NCI-H2081 treated with DMSO at 0.1 percent for 48 hours (cell line): ENCODE measurements around the gene BIRC7.
"Not testable (repeated sequence)": the region's sequence is repeated elsewhere in the genome, so short reads cannot be mapped to it uniquely, and the experiment has no call there.

Experiments
- DNase-seq: peaks from one replicate; lab custom pipeline; 2025; lab: John Stamatoyannopoulos, UW

BIRC7 gene

DNA sequence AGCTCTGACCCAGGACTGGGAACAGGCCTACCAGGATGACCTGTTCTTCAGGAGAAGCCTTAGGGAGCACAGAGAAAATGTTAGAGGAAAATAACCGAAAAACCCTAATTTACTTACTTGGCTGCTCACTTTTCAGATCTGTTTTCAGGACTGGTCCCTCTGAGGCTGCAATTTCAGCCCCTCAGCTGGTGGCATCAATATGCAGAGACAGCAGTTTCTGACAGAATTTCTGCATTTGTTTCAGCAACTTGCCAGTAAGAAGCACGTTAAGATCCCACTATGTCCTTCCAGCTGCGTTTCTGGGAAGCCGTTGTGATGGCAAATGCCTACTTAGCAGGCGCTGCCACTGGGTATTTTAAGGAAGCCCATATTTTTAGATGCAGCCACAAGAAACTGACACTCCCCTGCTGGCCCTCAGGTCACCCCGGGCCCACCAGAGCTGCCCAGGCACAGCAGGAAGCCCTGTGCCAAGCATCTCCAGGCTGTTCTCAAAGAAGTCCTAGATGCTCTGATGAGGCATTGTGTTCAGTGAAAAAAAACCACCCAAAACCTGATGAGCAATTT, 27.3 kb upstream of the BIRC7 start:
- no peak for DNase-seq

DNA sequence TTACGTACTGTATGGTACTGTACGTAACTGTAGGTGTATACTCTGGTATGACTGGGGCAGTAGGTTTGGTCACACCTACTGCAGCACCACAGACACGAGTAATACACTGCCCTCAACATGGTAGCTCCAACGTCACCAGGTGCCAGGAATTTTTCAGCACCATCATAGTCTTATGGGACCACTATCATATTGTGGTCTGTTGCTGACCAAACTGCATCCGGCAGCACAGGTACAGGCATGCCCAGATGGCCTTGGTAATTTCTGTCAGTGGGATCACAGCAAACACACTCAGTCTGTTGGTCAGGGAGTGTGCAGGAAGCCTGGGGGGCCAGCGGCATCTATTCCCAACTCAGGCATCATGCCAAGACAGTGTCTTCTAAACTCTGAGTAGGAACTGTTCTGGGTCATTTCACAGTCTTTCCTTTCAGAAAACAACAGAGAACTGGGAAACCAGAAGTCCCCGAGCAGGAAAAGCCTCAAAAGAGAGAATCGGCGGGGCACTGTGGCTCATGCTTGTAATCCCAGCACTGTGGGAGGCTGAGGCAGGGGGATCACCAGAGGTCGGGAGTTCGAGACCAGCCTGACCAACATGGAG, 25.6 kb upstream of the BIRC7 start:
- DNase-seq = no peak

DNA sequence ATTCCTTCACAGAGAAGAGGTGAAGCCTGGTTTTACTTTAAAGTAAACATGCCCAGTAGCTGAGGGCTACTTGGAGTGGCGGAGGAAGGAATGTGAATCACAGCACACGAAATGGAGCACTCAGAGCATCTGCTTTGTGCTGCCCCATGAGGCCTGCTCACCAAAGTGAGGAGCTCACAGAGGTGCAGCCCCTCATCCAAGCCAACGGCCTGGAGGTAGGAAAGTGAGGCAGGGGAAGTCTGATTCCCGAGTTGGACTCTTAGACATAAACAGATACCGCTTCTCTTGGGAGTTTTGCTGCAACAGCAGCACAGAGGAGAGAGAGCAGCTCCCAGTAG, 23.3 kb upstream of the BIRC7 start:
- no peak for DNase-seq

DNA sequence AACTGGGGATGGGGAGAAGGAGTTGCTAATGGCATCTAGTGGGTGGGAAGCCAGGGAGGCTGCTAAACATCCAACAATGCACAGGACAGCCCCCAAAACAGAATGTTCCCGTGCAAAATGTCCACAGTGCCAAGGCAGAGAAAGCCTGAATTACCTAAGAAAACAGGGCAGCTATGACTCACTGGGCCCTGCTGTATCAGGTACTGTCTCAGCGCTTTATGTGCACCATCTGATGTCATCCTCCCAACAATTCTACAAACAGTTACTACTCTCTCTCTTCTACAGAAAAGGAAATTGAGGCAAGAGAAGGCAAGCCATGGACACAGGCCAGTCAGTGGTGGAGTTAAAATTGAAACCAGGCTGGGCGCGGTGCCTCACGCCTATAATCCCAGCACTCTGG, 22.9 kb upstream of the BIRC7 start:
- DNase-seq = no peak

DNA sequence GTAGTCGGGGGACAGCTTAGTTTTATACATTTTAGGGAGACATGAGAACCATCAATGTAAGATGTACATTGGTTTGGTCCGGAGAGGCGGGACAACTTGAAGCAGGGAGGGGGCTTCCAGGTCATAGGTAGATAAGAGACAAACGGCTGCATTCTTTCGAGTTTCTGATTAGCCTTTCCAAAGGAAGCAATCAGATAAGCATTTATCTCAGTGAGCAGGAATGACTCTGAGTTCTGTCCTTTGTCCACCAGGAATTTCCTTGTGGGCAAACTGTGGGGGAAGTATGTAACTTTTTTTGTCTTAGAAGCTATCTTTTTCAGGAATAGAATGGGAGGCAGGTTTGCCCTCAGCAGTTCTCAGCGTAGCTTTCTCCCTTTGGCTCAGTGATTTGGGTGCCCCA, 21.2 kb upstream of the BIRC7 start:
- no peak for DNase-seq

DNA sequence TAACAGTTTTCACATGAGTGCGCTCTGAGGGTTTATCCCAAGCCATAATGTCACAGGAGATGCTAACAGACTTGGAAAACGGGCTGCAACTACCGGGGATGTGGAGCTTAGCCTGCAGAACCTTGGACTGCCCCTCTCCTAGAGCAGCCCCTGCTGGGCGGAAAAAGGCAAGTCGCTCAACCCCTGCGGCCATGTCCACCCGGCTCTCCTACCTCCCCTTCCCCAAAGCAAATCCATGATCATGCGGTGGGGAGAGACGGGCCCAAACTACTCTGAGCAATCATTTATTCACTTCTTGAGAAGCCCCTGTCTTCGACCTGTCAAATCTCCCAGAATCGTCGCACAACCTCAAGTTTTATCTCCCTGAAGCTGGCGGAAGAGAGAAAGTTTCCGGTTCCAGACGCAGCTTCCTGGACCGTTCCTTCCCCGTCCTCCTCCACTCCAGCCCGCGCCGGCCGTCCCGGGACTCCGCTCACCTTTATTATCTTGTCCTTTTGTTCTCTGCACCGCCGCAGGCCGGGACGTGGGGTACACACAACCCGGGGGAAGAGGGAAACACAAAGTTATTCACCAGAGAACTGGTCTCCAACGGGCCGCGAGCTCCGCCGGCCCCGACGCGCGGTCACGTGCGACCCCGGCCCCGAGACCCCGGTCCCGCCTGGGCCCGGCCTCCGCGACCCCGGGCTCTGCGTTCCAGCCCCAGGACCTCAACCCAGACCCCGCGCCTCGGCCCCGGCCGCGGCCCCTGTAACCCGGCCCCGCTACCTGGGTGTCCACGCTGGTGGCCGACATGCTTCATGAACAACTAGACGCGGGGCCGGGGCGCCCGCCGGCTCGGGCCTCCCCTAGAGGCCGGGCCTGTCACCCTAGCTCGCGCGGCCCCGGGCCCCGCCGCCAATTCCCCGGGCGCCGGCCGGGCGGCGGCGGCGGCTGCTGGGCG, 20.3 kb upstream of the BIRC7 start:
- DNase-seq = no peak

DNA sequence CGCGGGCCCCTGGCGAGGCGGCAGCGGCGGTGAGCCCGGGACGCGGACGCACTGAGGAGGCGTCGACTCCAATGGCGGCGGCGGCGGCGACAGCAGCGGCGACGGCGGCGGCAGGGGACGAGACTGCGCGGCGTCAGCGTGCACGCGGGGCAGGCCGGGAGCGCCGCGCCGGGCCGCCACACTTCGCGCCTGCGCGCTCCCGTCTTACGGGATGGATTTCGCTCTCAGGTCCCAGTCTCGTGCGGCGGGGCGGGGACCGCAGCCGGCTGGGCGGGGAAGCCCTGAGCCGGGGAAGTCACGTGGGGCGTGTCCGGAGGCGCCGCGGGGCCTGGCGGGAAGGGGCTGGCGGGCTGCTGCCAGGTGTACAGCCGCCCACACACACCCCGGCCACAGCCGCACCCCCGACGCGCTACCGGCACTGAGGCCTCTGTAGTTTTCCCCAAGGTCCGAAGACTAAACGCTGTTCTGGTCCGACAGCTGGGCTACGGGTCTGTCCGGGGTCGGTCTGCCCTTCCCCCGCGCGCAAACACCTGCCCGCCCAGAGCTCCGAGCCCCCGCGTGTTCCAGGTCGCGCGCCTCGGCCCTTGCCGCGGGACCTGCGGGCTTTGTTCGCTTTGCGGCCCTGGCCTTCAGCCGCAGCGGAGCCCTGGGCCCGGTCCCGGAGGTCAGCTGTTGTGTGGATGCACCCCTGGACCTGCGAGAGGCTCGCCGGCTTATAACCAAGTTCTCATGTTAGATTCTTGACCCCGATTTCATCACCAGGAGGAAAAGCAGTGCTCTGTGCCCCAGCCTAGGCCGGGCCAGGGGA, 19.5 kb upstream of the BIRC7 start, which contains the start of gene YTHDF1:
YTHDF1 (minus strand) TSS at position 91 of the 808 bp plus-strand sequence. CDS start 239 bp downstream, outside the sequence.
- DNase-seq = peak; percentile 81

DNA sequence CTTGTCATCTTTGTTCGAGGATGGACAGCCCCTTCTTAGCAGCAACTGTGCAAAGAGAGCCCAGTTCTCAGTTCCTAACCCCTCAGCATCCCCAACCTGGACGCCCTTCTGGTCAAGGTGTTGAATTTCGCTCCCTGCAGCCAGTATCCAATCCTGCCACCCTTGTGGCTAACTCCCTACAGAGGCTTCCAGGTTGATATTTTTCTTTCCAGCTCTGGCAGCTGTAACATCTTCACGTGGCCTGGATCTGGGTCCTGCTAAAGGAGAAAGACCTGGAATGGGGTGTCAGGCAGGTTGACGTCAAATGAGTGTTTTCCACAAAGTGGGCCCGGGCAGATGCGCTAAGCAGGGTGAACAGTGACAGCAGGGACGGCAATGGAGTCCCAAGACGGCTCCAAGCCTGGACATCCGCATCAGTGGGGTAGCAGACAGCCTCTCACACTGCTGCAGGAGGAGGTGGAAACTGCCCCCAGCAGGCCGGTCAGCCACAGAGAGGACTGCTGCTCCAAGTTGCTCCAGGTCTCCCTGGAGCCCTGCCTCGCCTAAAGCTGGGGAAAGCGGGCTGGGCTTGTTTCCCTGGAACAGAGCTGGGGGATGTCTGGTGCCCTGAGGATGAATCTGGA, 18.7 kb upstream of the BIRC7 start:
- DNase-seq = no peak

DNA sequence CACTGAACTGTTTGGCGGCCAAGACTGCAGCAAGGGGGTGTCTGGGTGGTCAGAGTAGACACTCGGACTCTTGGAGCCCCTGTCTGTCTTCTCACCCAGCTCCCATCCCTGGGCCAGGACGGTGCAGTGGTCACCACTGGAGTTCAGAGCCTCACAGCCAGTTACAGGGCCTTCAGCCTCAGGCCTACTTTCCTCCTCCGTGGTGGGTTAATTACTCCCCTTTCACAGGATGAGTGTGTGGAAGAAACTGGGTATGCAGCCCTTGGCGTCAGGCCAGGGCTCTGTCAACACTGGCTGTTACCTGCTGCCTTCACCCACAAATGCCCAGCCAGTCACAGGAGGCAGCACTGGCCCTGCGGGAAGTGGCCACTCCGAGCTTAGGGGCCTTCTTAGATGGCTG, 18.0 kb upstream of the BIRC7 start:
- no peak for DNase-seq

DNA sequence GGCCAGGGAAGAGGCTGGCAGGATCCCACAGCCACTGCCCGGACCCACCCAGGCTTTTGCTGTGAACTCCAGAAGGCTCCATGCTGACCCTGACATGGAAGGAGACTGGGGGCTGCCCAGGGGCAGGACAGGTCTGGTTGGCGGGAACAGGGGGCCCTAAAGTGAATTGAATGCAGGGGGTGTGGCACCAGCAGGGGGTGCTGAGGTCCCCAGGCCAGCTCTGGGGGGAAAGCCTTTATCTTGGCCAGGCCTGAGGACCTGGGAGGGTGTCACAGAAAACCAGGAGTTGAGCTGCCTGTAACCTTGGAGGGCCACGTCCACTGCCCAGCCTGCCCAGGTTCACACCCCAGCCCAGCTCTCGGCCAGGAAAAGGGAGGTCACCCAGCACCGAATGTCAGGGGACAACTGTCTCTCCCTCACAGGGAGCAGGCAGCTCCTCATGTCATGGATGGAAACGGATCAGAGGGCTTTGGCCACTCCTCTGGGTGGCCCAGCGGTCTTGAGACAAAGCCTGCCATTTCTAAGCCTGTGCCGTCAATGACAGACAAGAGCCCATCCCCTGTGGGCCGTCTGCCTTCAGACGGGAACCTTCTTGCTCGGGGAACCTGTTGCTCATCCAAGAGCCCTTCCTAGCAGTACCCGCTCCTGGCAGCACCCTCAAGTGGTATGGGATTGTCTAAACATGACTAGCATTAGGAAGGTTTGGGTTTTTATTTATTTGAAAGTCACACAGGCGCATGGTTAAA, 16.8 kb upstream of the BIRC7 start:
- DNase-seq = no peak

DNA sequence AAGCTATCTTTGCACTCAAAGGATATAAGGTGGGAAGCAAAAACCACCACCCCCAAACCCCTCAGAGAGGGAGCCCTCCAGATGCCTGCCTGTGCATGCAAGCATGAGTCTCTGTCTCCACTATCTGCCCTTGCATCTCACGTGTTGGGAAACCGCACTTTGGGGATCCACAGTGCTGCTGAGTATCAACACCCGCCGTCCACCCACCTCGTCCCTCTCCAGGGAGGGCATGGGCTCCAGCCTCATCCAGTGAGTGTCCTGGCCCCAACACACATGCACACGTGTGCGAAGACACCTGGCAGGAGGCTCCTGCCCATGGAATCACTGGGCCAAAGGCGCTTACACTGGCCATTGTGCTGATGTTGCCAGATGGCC, 16.3 kb upstream of the BIRC7 start:
- no peak for DNase-seq

DNA sequence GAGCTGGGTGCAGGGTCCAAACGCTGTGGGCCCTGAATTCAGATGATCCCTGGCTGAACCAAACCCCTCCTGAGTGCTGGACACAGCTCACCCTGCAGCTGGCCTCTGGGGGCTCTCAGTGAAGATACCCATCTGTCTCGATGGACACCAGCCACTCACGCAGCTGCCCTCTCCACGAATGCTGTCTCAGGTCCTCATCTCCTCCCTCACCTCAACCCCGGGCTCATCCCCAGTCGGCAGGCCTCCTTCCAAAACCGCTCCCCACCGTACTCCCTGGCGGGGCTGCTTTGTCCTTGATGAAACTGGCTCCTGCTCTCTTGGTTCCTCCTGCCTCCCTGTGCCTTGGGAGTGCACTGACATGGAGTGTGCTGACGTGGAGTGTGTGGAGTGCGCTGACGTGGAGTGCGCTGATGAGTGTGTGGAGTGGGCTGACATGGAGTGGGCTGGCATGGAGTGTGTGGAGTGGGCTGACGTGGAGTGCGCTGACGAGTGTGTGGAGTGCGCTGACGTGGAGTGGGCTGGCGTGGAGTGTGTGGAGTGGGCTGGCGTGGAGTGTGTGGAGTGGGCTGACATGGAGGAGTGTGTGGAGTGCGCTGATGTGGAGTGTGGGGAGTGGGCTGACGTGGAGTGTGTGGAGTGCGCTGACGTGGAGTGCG, 15.7 kb upstream of the BIRC7 start:
- DNase-seq = no peak

DNA sequence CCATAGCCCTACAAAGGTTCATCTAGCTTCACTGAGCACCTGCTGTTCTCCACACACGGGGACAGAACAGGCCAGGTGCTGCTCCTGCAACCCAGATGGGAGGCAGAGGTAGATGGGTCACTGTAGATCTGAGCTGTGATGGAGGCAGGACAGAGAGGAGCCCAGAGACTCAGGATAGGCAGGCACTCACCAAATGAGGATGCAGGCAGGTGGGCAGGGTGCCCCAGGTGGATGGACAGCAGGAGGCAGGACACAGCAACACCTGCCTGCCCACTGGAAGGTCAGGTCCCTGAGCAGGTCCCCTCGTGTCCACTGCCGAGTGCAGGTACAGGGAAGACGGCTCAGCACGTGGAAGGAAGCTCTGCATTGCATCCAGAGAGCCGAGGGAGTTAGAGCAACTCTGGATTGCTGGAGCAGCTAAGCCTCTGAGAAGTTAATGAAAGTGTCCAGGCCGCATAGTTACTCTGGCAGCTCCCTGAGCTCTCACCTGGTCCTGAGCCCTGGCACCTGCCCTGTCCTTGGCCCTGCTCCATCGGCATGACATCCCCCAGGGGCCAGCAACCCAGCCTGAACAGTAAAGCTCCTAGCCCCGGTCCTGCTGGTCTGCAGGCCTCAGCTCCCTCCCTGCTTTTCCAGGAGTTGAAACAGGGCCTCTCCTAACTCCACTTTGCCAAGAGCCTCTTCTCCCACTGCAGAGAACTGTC, 14.9 kb upstream of the BIRC7 start:
- DNase-seq = no peak

DNA sequence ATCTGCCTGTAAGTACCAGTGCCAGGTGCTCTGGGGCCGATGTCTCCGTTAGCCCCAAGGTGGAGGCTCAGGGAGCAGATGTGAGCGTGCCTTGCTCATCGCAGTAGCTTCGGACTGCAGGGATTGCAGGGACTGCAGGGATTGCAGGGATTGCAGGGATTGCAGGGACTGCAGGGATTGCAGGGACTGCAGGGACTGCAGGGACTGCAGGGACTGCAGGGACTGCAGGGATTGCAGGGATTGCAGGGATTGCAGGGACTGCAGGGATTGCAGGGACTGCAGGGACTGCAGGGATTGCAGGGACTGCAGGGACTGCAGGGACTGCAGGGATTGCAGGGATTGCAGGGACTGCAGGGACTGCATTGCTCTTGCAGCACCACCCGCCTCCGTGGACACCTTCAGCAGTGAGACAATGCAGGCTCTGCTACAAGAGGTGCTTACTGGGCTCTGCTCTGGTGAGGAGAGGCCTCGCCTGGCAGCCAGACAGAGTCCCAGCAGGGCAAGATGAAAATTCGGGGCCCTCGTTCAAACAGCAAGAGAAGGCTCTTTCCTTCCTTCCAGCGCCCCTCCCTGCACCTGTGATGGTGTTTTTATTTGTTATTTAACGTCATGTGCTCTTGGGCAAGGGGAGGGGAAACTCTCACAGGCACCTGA, 14.2 kb upstream of the BIRC7 start:
- not testable (repeated sequence) for DNase-seq

DNA sequence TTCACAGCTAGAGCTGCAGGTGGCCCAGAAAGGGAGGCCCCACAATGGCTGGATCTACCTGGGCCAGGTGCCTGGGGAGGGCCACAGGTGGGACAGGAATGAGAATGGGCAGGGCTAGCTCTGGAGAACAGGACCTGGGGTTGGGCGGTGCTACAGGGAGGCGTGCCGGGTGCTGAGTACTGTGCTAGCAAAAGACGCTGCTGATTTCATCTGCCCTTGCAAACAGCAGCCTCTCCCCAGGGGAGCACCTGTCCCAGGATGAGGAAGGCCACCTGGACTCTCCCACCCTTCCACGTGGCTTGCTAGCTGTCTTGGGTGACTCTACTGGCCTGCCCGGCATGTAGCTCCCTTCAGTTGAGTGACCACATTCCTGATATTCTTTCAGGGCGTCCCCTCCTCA, 13.2 kb upstream of the BIRC7 start:
- no peak for DNase-seq

DNA sequence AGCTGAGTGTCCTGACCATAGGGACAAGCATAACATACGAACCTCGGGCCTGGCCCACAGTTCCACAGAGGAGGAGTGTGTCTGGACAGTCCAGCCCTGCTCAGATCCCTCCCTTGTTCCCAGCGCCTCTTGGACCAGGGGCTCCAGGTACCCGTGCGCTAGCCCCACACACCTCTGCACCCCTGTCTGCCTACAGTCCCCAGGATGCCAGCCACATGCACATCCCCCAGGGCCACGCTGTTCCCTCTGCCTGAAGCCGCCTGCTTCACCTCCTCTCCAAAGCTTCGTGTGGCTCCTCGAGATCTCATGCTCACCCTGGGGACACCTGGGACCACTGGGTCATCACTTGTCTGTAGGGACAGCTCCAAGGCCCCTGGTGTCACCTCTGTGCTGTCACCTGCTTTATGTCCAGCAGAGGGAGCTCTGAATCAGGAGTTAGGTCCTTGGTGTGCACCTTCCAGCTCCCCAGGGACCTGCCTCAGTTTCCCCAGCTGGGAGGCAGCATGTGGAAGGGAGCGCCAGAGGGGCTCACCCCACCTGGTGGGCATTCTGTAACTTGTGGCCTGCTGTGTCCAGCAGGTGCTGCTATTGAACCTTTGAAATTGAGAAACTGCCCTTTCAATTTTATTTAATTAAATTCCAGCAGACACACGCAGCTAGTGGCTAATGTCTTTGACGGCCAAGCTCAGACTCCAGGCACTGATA, 12.4 kb upstream of the BIRC7 start:
- DNase-seq = no peak

DNA sequence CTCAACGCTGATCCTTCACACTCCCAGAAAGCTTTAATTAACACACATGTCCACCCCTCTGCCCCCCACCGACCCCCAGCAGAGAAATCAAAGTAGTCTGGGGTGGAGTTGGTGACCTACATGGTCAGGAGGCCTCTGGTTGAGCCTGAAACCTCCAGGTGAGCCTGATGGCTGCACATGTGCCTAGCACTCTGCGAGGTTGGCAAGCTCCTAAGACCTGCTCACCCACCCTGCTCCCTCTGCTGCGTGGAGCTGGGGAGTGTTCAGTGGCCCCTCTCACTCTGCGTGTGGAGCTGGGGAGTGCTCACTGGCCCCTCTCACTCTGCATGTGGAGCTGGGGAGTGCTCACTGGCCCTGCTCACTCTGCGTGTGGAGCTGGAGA, 11.9 kb upstream of the BIRC7 start:
- DNase-seq = no peak

DNA sequence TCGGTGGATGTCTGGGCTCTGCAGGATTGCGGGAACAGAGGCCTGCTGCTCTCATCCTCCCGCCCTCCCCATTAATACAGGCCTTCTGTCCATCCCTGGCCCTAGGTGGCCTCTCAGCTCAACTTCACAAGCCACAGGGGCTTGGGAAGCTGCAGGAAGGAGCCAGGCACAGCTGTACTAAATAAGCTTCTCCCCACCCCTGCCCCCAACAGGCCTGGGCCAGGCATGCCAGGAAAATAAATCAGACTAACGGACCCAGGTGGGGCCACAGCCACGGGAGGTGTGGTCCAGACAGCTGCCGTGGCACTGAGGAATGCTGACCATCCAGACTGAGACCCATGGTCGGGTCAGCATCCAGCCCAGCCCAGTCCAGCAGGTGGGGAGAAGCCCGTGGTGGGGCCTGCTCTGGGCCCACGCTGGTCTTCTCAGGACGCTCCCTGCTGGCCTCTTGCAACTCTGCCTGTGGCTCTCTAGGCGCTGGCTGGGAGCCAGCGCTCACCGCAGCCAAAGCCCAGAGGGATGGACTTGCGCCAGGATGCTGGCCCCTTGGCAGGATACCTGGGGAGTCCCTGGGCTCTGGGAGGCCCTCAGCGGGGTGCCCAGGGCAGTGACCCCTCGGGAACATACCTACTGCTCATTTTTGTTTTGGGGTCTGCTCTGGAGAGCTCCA, 11.2 kb upstream of the BIRC7 start:
- no peak for DNase-seq

DNA sequence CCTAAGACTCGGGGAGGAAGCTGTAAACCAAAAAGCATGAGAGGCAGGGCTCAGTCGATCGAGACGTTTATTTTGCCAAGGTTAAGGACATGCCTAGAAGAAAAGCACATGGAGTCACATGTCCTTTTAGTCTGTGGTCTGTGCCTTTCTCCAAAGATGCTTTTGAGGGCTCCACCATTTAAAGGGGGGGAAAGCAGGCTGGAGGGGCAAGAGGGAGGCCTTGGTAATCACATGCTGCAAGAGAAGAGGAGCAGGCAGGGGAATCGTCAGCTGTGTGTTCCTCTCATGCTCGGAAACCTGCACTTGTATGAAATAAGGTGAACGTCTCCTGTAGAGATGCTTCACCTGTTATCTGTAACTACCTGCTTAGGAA, 10.6 kb upstream of the BIRC7 start:
- DNase-seq = no peak
